ENCODE results near the gene SEC61G.

Gene SEC61G

DNA sequence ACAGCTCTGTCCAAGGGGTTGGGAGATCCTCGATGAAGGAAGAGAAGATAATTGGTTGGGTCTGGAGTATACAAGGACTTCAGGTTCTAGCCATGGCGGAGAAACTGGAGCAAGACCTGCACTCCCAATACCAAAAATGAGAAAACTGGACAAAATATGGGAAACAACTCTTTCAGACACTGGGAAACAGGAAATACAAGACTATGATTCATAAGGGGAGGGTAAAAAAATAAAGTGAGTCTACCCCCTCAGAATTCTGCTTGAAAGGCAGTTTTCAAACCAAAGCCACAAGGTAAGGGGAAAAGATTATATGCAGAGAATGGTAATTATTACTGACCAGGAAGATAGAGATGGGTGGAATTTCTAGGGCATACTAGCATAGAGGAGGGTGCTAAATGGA is 10.2 kb upstream of the SEC61G start:
- DNase-seq = no peak

DNA sequence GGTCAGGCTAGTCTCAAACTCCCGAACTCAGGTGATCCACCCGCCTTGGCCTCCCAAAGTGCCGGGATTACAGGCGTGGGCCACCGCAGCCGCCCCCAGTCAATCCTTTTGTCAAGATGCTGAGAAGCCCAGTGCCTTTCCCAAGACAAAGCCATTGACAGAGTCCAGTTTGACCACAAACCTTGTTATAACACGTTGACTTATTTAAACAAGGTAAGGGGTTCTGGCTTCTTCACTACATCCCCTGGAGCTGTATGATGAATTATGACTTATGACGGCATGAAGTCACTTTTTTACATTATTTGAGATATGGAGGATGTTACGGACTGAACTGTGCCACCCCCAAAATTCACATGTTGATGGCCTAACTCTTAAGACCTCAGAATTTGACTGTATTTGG is 5.8 kb upstream of the SEC61G start:
- DNase-seq = no peak

DNA sequence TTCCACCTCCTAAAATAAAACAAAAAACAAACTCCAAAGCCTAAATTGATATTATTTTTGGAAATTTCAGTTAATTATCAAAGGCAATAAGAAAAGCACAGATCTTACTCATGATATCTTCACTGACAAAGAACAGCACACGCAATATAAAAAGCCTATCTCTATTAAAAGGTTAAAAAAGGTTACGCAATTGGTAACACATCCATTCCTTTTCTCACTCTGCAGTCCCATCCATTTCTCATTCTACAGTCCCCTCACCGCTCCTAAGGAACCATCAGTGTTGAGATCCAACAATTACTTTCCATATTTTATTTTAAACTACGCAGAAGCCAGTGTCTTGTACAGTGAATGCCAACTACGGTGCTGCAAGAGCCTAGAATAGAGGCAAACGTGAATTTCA is 1.3 kb downstream of the SEC61G start:
- DNase-seq = no peak

DNA sequence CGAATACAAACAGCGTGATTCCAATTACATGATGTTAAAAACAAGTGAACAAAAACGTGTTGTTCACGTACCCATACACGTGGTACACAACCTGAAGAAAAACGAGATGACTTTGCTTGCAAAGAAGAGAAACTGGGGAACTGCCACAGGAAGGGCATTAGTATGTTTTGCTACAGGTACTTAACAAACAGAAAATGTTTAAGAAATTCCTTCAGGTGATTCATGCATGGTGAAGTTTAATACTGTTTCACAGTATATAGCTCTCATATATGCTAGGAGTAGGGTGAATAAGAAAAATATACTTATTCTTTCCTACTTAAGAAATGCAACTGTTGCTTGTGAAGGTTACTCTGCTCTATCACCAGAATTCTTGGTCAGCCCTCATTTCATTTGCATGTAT is 9.8 kb downstream of the SEC61G start:
- no peak for DNase-seq

DNA sequence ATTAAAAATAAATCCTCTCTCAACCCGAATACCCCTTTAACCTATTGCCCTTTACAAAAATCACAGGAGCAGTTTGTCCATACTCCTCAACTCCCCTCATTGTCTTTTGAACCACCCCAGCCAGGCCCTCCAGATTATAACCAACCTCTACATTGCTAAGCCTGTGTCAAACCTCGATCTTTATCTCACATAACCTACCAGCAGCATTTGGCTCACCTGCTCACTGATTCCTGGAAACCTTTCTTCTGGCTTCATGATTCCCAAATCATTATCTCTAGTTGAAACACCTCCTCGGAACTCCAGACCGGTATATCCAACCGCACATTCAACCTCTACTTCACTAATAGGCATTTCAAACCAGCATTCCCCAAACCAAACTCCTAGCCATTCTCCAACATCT is 11.8 kb downstream of the SEC61G start:
- DNase-seq = no peak

DNA sequence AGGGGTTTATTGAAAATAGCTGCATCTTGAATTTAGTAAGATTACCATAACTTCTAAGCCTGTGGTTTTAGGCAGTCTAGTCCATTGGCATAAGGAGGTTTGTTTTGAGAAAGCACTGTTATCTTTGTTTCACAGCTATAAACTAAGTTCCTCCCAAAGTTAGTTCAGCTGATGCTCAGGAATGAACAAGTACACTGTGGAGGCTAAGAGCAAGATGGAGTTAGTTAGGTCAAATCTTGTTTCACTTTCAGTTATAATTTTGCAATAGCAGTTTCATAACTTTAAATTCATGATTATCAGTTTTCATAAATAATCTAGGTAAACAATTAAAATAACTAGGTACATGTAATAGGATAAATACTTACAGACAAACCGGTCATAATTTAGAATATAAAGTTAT is 15.4 kb downstream of the SEC61G start:
- no peak for DNase-seq

DNA sequence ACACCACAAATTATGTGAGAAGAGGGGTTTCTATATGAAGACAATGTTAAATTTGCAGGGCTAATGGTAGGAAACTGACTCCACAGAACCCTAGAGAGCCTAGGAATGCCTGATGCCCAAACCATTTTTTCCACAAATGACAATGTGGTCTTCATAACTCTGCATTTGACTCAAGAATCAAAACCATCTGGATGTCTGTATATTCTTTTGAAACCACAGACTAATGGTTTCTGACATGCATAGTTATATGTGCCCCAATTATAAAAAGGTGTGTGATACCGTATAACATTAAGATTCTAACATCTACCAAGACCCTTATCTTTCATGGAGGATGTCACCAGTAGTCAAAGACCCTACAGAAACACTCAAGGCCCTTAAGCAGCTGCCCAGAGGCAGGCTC is 20.3 kb downstream of the SEC61G start:
- DNase-seq = no peak

DNA sequence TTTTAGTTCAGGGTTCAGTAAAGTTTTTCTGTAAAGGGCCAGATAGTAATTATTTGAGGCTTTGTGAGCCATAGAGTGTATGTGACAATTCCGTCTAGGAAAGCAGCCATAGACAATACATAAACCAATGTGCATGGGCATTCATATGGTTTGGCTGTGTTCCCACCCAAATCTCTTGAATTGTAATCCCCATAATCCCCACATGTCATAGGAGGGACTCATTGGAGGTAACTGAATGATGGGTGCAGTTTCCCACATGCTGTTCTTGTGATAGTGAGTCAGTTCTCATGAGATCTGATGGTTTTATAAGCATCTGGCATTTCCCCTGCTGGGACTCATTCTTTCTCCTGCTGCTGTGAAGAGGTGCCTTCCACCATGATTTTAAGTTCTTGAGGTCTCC is 29.9 kb downstream of the SEC61G start:
- DNase-seq = no peak

DNA sequence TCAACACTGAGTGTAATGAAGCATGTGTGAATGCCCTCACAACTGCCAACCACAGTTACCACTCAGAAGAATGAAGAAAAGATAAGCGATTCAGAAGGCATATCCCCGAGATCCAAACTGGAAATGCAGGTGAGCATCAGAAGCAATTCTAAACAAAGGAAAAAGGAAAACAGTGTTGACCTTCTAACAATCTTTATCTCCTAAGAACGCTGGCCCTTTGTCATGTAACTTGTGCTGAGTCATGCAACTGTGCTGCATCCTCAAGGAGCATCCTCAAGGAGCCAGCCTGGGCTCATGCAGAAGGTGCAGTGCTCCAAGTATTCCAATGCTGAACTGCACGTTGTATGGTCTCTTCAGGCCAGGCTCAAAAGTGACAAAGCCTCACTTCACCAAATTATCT is 30.6 kb downstream of the SEC61G start:
- DNase-seq = no peak

DNA sequence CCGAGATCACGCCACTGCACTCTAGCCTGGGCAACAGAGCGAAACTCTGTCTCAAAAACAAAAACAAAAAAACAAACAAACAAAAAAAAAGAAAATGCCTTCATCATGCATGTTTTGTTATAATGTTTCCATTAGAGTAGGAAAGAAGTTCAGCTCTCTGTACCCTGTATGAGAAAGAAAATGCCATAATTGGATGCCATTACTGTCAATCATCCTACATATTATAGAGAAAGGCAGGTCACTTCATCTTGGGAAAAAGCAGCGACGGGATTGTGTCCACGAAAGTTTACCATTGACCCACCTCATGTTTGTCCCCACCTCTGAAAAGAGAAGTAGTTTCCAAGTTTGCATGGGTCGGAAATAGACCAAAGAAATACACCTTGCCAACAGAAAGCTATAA is 33.8 kb downstream of the SEC61G start:
- DNase-seq = no peak

DNA sequence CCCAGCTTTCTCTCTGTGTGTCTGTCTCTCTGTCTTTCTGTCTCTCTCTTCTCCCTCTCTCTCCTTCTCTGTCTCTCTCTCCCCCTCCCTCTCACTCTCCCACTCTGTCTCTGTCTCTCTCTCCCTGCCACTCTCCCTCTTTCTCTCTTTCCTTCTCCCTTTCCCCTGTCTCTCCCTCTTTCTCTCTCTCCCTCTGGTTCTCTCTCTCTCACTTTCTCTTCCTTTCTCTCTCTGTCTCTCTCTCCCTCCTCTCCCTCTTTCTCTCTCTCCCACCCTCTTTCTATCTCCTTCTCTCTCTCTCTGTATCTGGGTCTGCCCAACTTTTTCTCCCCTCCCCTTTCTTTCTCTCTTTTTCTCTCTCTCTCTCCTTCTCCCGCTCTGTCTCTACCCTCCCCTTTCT is 36.5 kb downstream of the SEC61G start:
- no peak for DNase-seq

DNA sequence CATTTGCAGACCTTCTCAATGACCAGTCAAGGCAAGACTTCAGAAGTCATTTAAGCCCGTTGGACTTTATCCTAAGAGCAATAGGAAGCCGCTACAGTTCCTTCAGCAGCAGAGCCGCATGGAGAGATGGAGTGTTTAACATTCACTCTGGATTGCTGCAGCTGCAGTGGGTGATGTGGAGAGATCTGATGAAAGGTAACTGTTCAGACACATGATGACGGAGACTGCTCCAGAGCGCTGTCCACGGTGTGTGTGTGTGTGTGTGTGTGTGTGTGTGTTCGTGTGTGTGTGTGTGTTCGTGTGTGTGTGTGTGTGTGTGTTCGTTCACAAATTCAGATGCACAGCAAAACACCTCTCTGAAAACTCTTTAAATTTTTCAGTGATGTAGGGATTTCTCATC is 37.0 kb downstream of the SEC61G start:
- no peak for DNase-seq

DNA sequence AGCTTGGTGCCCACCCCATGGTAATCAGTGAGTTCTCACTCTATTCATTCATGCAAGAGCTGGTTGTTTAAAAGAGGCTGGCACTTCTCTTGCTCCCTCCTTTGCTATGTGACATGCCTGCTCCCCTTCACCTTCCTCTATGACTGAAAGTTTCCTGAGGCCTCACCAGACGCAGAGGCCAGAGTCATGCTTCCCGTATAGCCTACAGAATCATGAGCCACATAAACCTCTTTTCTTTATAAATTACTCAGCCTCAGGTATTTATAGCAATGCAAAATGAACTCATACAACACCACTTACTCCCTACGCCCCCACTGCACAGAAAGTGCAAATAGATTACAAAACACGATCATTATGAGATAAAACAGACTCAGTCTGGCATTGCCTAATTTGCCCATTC is 39.0 kb downstream of the SEC61G start:
- DNase-seq = no peak

DNA sequence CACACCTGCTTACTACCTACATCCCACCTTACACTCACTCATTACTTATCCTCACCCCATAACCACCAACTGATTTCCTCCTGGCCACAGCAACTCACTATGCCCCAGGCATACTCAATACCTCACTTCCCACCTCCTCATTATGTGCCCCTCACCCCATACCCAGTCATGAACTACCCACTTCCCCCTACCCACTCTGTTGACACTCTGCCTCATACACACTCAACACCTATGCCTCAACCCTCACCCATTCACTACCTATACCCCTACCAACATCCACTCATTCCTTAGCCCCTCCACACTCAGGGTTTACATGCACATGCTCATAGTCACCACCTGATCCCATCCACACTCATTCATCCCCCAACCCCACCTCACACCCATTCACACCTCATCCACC is 39.6 kb downstream of the SEC61G start:
- no peak for DNase-seq

DNA sequence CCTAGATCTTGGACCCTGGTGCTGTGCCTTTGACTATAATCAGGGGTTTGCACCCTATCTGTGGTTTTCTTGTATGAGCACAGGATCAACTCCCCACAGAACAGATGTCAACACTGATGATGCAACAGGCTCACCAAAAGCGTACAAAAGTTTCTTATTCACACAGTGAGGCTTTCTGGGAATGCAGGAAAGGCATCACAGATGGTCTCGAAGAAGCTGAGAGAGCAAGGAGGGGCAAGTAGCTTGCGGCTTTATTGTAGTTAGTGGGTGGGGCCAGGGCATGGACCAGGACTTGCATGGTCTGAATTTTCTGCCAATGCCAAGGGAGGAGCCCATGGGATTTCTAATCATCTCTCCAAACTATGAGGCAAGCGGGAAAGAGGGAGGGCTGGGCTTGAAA is 46.2 kb downstream of the SEC61G start:
- DNase-seq = no peak

DNA sequence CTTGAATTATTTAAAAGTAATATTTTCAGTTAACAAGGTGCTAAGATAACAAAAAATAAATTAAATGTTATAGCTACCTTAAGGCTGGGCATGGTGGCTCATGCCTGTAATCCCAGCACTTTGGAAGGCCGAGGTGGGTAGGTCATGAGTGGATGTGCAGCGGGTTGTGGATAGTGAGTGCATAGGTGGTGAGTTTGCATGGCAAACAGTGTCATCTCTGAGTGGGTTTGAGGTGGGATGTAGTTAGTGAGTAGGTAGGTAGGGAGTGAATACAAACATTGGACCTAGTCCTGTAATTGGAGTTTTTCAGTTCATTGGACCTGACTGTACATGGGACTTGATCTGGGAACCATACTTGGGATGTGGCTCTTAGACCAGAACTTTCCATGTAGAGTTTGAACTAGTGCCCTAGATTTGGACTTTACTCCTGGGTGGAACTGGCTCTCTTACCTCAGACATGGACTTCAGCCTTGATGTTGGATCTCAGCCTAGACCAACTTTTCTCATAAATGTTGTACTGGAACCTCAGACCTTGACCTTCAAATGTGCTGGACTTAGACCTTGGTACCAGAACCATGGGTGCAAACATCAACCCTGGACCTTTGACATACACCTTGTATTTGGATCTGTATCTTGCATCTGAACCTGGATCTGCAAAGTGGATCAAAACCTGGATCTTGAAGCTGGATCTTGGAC is 47.0 kb downstream of the SEC61G start:
- no peak for DNase-seq

DNA sequence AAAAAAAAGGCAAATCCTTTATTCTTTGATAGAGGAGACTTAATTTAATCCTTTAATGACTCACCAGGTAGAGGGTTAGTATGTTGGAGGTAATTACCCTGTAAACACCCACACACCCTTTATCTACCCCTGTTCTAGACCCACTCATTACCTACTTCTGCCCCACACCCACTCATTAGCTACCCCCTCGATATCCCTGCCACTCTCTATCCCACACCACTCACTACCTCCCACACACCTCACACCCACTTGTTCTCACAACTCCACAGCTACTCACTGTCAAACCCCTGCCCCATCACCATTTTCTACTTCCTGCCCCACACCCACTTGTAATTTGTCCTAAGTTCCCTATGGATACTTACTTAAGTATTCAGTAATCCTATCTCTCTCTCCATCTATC is 49.7 kb downstream of the SEC61G start:
- DNase-seq = no peak

DNA sequence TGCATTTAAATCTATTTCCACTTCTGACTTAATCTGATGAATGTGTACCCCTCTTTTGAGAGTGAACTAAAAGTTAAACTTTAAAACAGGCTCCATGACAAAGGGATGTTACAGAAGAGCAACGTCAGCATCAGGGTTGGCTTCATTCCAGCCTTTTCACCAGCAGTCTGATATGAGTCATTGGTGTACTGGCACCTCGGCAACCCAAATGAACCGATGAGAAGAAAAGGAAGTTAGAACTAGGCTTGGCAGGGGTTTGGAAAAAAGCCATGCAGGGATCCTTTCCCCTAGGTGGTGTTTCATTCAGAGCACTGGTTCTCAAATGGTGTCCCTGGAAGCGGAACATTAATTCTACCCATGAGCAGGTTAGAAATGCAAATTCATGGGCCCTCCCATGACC is 53.6 kb downstream of the SEC61G start:
- DNase-seq = peak in 4 of 56 donors; percentile 1 to 13 (median 4)

DNA sequence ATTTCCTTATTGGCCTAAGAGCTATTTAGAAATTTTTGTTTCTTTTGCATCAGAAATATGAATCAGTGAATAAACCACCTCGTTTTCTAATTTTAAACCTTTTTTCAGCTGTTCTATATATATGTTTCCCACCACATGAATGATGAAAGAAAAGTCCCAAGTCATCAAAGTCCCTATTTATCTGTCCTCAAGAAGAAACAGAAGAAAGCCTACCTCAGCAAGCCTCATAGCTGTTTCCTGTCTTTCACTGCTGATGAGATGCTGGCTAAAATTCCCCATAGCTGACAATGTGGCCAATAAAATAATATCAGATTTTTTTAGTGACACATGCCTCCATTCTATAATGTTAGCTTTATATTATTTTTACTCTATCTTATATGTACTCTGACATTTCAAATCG is 54.2 kb downstream of the SEC61G start:
- DNase-seq = no peak
